NOMO-1 (cell line): ENCODE results near the gene MYH3.

Experiments used
- DNase-seq, 2 experiments: peaks; one replicate each; lab custom pipeline; 2025; ENCODE audit not compliant: unreplicated experiment in 2 of 2; lab: John Stamatoyannopoulos, UW

Gene MYH3

GRCh38 chr17:10616502-10617119, 40.5 kb downstream of the MYH3 start:
- peak; percentile 46 to 53 for DNase-seq

- peak; percentile 13 to 54 for DNase-seq
These were observed 42.5 kb downstream of the MYH3 start for GRCh38 chr17:10614536-10615155.

GRCh38 chr17:10613775-10614513, 43.2 kb downstream of the MYH3 start:
- DNase-seq, result peak; percentile 36 to 41

GRCh38 chr17:10612957-10613744, 44.0 kb downstream of the MYH3 start:
- DNase-seq, result no peak

GRCh38 chr17:10610884-10611283, 46.2 kb downstream of the MYH3 start:
- DNase-seq, result no peak

- DNase-seq, result no peak
These were observed 48.9 kb downstream of the MYH3 start for GRCh38 chr17:10608244-10608643.

- no peak for DNase-seq
These were observed 51.0 kb downstream of the MYH3 start for GRCh38 chr17:10606110-10606509.

- no peak for DNase-seq
These were observed 51.8 kb downstream of the MYH3 start for GRCh38 chr17:10605221-10605783.

GRCh38 chr17:10604521-10604920, 52.6 kb downstream of the MYH3 start:
- no peak for DNase-seq

- no peak for DNase-seq
These were observed 53.2 kb downstream of the MYH3 start for GRCh38 chr17:10603931-10604330.

- no peak for DNase-seq
These were observed 56.5 kb downstream of the MYH3 start for GRCh38 chr17:10600571-10600970.

GRCh38 chr17:10598621-10599020, 58.5 kb downstream of the MYH3 start:
- no peak for DNase-seq

DNA sequence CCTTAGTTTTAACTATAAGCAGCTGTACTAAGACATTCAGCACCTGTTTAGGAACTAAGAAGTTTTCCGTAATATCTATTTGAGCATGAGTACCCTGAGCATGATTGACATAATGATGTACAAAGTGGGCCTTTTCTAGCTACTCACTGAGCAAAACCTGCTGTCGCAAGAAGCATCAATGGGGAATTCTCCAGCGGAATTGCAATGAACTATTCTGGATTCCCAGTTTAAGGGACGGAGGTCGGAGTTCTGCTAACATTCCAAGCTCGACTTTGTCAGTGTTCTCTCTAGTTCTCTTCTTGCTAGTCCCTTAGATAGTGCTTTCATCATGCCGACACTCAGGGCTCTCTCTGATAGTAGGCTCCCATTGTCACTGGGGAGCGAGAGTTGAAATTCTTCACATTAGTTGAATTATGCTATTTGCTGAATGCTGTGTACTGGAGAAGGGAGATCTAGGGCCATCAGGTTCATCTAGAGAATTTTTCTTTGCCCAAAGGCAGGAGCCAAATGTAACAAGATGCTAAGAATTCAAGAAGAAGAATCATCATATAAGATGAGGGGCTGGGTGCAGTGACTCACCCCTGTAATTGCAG, 67.5 kb downstream of the MYH3 start:
- no peak for DNase-seq

DNA sequence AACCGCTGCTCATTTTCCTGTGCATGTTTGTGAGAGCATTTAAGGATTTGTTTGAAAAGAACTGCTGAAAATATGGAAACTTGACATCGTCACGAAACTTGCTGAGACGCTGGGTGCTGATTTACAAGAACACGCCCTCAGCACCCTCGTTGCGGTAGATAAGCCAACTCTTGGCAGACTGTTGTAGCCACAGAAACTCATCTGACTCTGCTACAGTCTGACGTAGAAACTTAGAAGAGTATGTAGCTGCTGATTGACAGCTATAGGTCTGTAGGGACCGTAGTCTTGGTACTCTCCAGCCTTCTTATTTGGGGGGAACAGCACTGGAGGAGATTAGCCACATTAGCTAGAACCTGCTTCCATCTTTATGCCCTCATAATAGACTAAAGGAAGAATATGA, 71.6 kb downstream of the MYH3 start:
- DNase-seq, result no peak

DNA sequence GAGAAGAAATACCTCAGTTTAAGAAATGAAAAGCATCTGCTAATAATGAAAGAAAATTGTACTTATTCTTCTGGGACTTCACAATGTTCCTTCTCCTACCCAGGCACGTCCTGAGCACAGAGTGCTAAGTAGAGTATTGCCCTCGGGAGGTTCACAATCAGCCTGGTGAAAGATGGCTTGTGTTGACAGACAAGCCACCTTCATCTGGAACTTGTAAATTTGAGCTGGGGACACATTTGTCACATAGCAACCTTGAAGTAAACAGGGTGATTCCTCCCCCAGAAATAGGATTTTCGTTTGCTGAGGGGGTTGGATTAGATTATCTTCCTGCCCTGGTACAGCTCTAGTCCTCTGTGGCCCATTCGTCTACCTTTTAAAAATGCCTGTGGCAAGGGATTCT, 73.3 kb downstream of the MYH3 start:
- DNase-seq, result no peak

DNA sequence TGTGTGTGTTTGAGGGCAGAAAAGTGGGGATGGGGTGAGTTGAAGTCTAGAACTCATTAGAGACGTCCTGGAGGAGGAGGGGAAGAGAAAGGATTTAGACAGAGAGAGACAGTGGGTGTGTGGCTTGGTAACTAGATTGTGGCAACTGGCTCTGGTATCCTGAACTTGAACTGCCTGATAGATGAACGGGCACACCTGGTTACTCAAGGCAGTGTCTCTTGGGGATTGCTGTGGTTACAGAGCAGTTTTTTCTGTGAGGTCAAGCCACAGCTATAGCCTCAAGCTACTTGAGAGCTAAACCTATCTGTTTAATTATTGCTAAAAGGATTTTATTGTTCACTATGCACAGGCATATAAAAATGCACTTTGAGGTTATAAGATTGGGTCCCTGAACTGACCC, 77.8 kb downstream of the MYH3 start:
- no peak for DNase-seq
